ENCODE measurements around the gene DEFB121.

- TF ChIP-seq CTCF (IDR thresholded peaks at IDR 0.05) (no peak), POLR2A (IDR thresholded peaks at IDR 0.05) (no peak)
These were observed 31.7 kb downstream of the DEFB121 start for GRCh38 chr20:31374346-31374745.
